Measurements from ENCODE around the gene CHML.

Gene CHML

DNA sequence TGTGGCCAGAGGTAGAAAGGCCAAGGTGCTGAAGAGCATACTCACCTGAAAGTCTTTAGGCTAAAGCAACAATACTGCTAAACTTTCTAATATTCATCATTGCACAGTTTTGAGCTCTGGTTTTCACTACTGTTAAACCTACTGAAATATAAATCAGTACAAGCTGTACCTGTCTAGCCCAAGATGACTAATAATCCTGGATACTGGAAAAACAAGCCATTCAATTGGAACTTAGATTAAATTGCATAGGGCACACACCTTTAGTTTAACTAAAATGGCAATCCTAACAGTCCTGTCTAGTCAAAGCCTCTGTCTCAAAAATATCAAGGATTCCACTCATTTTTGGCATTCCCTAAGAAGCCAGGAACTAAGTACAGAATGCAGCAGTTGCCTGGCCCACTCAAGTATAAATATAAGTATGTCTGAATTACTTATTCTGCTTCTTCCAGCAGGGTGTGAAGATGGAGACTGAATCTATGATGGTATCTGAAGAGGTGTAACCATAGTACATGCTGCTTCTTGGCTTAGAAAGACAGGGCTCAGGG is 3.1 kb downstream of the CHML start:
- TF ChIP-seq TAF1 (IDR thresholded peaks at IDR 0.05; ENCODE audit: borderline replicate concordance, insufficient read depth, low read length) (no peak), SIN3A (IDR thresholded peaks at IDR 0.05; ENCODE audit: borderline replicate concordance, insufficient read depth, low read length) (no peak), POLR2AphosphoS5 (IDR thresholded peaks at IDR 0.05; ENCODE audit: low read depth, low read length) (no peak), FOXP2 (optimal IDR thresholded peaks at IDR 0.05; ENCODE audit: borderline replicate concordance, extremely low read depth, extremely low read length, insufficient read depth) (no peak), REST (IDR thresholded peaks at IDR 0.05; ENCODE audit: insufficient read depth in 1 of 2, low read depth in 2 of 2, low read length in 2 of 2) (no peak)

GRCh38 chr1:241636291-241636690 is 3.9 kb downstream of the CHML start:
- TF ChIP-seq SIN3A (IDR thresholded peaks at IDR 0.05; ENCODE audit: borderline replicate concordance, insufficient read depth, low read length) (no peak), REST (IDR thresholded peaks at IDR 0.05; ENCODE audit: insufficient read depth in 1 of 2, low read depth in 2 of 2, low read length in 2 of 2) (no peak), TAF1 (IDR thresholded peaks at IDR 0.05; ENCODE audit: borderline replicate concordance, insufficient read depth, low read length) (no peak), FOXP2 (optimal IDR thresholded peaks at IDR 0.05; ENCODE audit: borderline replicate concordance, extremely low read depth, extremely low read length, insufficient read depth) (no peak), POLR2AphosphoS5 (IDR thresholded peaks at IDR 0.05; ENCODE audit: low read depth, low read length) (no peak)

GRCh38 chr1:241635556-241636152 is 4.5 kb downstream of the CHML start:
- no peak for TF ChIP-seq POLR2AphosphoS5 (IDR thresholded peaks at IDR 0.05; ENCODE audit: low read depth, low read length)
- TF ChIP-seq TAF1 (IDR thresholded peaks at IDR 0.05; ENCODE audit: borderline replicate concordance, insufficient read depth, low read length) = no peak
- TF ChIP-seq FOXP2 (optimal IDR thresholded peaks at IDR 0.05; ENCODE audit: borderline replicate concordance, extremely low read depth, extremely low read length, insufficient read depth) = no peak
- no peak for TF ChIP-seq REST (IDR thresholded peaks at IDR 0.05; ENCODE audit: insufficient read depth in 1 of 2, low read depth in 2 of 2, low read length in 2 of 2)
- no peak for TF ChIP-seq SIN3A (IDR thresholded peaks at IDR 0.05; ENCODE audit: borderline replicate concordance, insufficient read depth, low read length)

DNA sequence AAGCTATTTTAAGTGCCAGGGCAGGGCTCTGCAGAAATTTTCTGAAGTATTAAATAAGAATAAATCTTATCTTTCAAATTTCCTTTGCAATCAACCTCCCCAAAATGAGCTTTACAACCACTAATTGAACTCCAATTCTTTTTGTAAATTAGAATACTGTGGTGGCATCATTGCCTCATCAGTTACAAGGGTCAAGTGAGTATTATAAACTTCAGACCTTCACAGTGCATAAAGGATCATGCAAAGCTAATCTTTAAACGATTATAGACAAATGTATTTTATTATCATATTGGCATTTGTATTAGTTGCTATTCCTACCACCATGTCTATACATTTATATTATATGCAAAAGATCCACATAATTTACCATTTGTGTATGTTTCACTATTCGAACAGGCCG is 7.2 kb downstream of the CHML start:
- no peak for TF ChIP-seq POLR2AphosphoS5 (IDR thresholded peaks at IDR 0.05; ENCODE audit: low read depth, low read length)
- no peak for TF ChIP-seq REST (IDR thresholded peaks at IDR 0.05; ENCODE audit: insufficient read depth in 1 of 2, low read depth in 2 of 2, low read length in 2 of 2)
- TF ChIP-seq TAF1 (IDR thresholded peaks at IDR 0.05; ENCODE audit: borderline replicate concordance, insufficient read depth, low read length) = no peak
- TF ChIP-seq FOXP2 (optimal IDR thresholded peaks at IDR 0.05; ENCODE audit: borderline replicate concordance, extremely low read depth, extremely low read length, insufficient read depth) = no peak
- TF ChIP-seq SIN3A (IDR thresholded peaks at IDR 0.05; ENCODE audit: borderline replicate concordance, insufficient read depth, low read length) = no peak
